ENCODE data around the gene HACD2.

The HACD2 gene

DNA sequence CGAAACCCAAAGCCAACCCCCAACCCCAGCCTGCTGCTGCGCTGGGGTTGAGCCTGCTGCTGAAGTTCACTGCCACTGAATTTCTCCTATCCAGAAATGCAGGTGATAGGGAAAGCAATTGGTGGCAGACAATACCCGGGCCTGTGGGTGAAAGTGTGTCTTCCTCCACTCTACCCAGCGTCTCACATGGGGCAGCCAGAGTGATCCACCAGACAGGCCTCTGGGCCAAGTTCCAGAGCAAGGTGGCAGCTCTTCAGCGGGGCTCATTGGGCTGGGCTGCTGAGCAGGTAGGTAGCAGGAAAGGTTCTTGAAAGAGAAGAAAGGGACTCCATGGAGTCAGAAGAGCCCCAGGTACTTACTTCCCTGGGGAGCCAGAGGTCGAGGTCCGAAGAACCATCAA is 141.9 kb downstream of the HACD2 start:
- peaks cover 31% of the 10 kb centered on the region for H3K27me3 Mint-ChIP-seq
- no peaks in the 10 kb centered on the region for H3K9me3 Mint-ChIP-seq
- DNase-seq (ENCODE audit: low spot score in 2 of 2) (no peak), ATAC-seq (ENCODE audit: low read depth) (no peak)
- no peak overlapping the region for H3K27ac Mint-ChIP-seq
- H3K36me3 Mint-ChIP-seq = no peaks in the 10 kb centered on the region
- H3K4me3 Mint-ChIP-seq = no peak overlapping the region
- no peaks in the 10 kb centered on the region for H3K4me1 Mint-ChIP-seq

DNA sequence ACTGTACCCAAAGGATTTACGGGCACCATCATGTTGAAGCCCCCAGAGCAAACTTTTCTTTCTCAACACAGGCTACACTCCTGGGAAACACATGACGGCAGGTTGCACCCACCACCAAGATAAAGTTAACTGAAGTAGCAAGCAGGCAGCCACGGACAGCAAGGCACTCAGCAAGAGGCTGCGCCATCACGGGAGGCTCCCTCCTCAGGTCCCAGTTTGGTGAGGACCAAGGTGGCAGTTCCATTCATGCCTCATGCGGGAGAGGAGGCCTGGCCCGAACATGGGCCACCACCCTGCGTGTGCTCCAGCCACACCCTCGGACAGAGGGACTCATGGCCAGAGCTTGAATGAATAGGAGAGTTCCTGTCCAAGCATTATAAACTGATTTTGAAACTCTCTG is 142.7 kb downstream of the HACD2 start:
- Mint-ChIP-seq H3K36me3 (no peaks in the 10 kb centered on the region), H3K27ac (no peak overlapping the region), H3K4me3 (no peak overlapping the region), H3K27me3 (peaks cover 28% of the 10 kb centered on the region), H3K9me3 (no peaks in the 10 kb centered on the region), H3K4me1 (no peaks in the 10 kb centered on the region)
- DNase-seq (ENCODE audit: low spot score in 2 of 2) (no peak), ATAC-seq (ENCODE audit: low read depth) (no peak)

Measured in memory B cell (primary cell).